Measurements from ENCODE around the gene SMARCD2. TPM values are rescaled to one million over a fixed set of nuclear protein-coding genes. Genes with fewer than 3 reads are reported as not detected.

SMARCD2 gene
- total and polyA plus RNA-seq, 2 of the 13 experiments (the other 11 are each of a cell fraction or from before 2014, with no cell fraction given) = 122 to 150 TPM

- TF ChIP-seq HNF1B (CRISPR knock-in tag; IDR thresholded peaks at IDR 0.05) (no peak), ZNF780A (CRISPR knock-in tag; IDR thresholded peaks at IDR 0.05) (no peak), CAMTA2 (CRISPR knock-in tag; IDR thresholded peaks at IDR 0.05; ENCODE audit: borderline replicate concordance) (no peak), ZNF232 (CRISPR knock-in tag; IDR thresholded peaks at IDR 0.05; ENCODE audit: borderline replicate concordance) (no peak), MLLT10 (CRISPR knock-in tag; IDR thresholded peaks at IDR 0.05) (no peak), TEF (CRISPR knock-in tag; IDR thresholded peaks at IDR 0.05) (no peak), SP2 (CRISPR knock-in tag; IDR thresholded peaks at IDR 0.05) (no peak), NFE2 (CRISPR knock-in tag; IDR thresholded peaks at IDR 0.05) (no peak), EED (CRISPR knock-in tag; IDR thresholded peaks at IDR 0.05) (no peak), ONECUT2 (CRISPR knock-in tag; IDR thresholded peaks at IDR 0.05) (no peak), ZNF784 (CRISPR knock-in tag; IDR thresholded peaks at IDR 0.05; ENCODE audit: borderline replicate concordance) (no peak), YY1 (IDR thresholded peaks at IDR 0.05; ENCODE audit: insufficient read depth, insufficient replicate concordance, low read depth, low read length) (peak; percentile 9), RAD21 (CRISPR knock-in tag; IDR thresholded peaks at IDR 0.05) (peak; percentile 64), POLR2G (IDR thresholded peaks at IDR 0.05; ENCODE audit: low read depth, low read length) (no peak), MED13 (CRISPR knock-in tag; IDR thresholded peaks at IDR 0.05) (no peak), ASH2L (IDR thresholded peaks at IDR 0.05; ENCODE audit: insufficient read length, low read depth, low read length) (no peak)
- TF ChIP-seq, protein P1, sequence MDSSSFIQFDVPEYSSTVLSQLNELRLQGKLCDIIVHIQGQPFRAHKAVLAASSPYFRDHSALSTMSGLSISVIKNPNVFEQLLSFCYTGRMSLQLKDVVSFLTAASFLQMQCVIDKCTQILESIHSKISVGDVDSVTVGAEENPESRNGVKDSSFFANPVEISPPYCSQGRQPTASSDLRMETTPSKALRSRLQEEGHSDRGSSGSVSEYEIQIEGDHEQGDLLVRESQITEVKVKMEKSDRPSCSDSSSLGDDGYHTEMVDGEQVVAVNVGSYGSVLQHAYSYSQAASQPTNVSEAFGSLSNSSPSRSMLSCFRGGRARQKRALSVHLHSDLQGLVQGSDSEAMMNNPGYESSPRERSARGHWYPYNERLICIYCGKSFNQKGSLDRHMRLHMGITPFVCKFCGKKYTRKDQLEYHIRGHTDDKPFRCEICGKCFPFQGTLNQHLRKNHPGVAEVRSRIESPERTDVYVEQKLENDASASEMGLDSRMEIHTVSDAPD (CRISPR knock-in tag; IDR thresholded peaks at IDR 0.05) = no peak
- TF ChIP-seq, protein P2, sequence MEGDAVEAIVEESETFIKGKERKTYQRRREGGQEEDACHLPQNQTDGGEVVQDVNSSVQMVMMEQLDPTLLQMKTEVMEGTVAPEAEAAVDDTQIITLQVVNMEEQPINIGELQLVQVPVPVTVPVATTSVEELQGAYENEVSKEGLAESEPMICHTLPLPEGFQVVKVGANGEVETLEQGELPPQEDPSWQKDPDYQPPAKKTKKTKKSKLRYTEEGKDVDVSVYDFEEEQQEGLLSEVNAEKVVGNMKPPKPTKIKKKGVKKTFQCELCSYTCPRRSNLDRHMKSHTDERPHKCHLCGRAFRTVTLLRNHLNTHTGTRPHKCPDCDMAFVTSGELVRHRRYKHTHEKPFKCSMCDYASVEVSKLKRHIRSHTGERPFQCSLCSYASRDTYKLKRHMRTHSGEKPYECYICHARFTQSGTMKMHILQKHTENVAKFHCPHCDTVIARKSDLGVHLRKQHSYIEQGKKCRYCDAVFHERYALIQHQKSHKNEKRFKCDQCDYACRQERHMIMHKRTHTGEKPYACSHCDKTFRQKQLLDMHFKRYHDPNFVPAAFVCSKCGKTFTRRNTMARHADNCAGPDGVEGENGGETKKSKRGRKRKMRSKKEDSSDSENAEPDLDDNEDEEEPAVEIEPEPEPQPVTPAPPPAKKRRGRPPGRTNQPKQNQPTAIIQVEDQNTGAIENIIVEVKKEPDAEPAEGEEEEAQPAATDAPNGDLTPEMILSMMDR (CRISPR knock-in tag; IDR thresholded peaks at IDR 0.05) = peak; percentile 76
- TF ChIP-seq, protein P3, sequence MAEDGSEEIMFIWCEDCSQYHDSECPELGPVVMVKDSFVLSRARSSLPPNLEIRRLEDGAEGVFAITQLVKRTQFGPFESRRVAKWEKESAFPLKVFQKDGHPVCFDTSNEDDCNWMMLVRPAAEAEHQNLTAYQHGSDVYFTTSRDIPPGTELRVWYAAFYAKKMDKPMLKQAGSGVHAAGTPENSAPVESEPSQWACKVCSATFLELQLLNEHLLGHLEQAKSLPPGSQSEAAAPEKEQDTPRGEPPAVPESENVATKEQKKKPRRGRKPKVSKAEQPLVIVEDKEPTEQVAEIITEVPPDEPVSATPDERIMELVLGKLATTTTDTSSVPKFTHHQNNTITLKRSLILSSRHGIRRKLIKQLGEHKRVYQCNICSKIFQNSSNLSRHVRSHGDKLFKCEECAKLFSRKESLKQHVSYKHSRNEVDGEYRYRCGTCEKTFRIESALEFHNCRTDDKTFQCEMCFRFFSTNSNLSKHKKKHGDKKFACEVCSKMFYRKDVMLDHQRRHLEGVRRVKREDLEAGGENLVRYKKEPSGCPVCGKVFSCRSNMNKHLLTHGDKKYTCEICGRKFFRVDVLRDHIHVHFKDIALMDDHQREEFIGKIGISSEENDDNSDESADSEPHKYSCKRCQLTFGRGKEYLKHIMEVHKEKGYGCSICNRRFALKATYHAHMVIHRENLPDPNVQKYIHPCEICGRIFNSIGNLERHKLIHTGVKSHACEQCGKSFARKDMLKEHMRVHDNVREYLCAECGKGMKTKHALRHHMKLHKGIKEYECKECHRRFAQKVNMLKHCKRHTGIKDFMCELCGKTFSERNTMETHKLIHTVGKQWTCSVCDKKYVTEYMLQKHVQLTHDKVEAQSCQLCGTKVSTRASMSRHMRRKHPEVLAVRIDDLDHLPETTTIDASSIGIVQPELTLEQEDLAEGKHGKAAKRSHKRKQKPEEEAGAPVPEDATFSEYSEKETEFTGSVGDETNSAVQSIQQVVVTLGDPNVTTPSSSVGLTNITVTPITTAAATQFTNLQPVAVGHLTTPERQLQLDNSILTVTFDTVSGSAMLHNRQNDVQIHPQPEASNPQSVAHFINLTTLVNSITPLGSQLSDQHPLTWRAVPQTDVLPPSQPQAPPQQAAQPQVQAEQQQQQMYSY (CRISPR knock-in tag; IDR thresholded peaks at IDR 0.05) = peak; percentile 60; the same call in 1 of the 2 replicates
Observed at GRCh38 chr17:63834431-63835166, 7.9 kb downstream of the SMARCD2 start (continued).
